Spleen (tissue), 11 donors: ENCODE measurements around the gene CD83. TPM values are rescaled to one million over a fixed set of nuclear protein-coding genes. Genes with fewer than 3 reads are reported as not detected.

Experiments used
- DNase-seq: peaks from one replicate; pipeline ENCODE4 v3.0.0-alpha.2; 2020
- H3K27ac ChIP-seq, 8 donors: fragments of 200-600 bp; sonication (generic) in 7 of 8; 1 replicate in 4 of 8; 2 replicates in 4 of 8; pipeline versions ENCODE4 v1.5.0 to v1.8.0; 2016 to 2021; ENCODE audit warnings: inconsistent platforms in 4 of 8, mild to moderate bottlenecking in 4 of 8, moderate library complexity in 1 of 8
- H3K27me3 ChIP-seq, 7 donors: fragments of 200-600 bp; sonication (generic) in 6 of 7; replicated peaks in 1 of 7; 1 replicate in 4 of 7; 2 replicates in 3 of 7; pipeline versions ENCODE4 v1.5.0 to v1.8.0; 2016 to 2021; ENCODE audit warnings: inconsistent platforms in 3 of 7, mild to moderate bottlenecking in 1 of 7
- H3K36me3 ChIP-seq, 6 donors: fragments of 200-600 bp; sonication (generic) in 5 of 6; 1 replicate in 4 of 6; 2 replicates in 2 of 6; pipeline versions ENCODE4 v1.5.0 to v1.8.0; 2016 to 2021; ENCODE audit warnings: inconsistent platforms in 2 of 6
- H3K4me1 ChIP-seq, 6 donors: fragments of 200-600 bp; sonication (generic) in 5 of 6; 1 replicate in 3 of 6; 2 replicates in 3 of 6; pipeline versions ENCODE4 v1.5.0 to v1.8.0; 2016 to 2021; ENCODE audit warnings: inconsistent platforms in 3 of 6
- H3K4me3 ChIP-seq, 8 donors: fragments of 200-600 bp; sonication (generic) in 7 of 8; 1 replicate in 4 of 8; 2 replicates in 4 of 8; pipeline versions ENCODE4 v1.5.0 to v1.8.0; 2016 to 2021; ENCODE audit warnings: inconsistent platforms in 4 of 8, mild to moderate bottlenecking in 4 of 8, moderate library complexity in 2 of 8
- H3K9me3 ChIP-seq, 8 donors: fragments of 200-600 bp; sonication (generic) in 7 of 8; 1 replicate in 4 of 8; 2 replicates in 4 of 8; pipeline versions ENCODE4 v1.5.0 to v1.8.0; 2016 to 2021; ENCODE audit warnings: inconsistent platforms in 4 of 8
- POLR2A ChIP-seq, 3 donors: fragments of 450-650 bp; IDR thresholded peaks; one replicate each; pipeline ENCODE4 v1.5.1; 2017; ENCODE audit warnings: antibody characterized with exemption in 3 of 3, mild to moderate bottlenecking in 1 of 3
- POLR2AphosphoS5 ChIP-seq, 3 donors: sonication (generic); formaldehyde crosslinking; IDR thresholded peaks; one replicate each; pipeline ENCODE4 v1.5.1; 2017; ENCODE audit warnings: antibody characterized with exemption in 3 of 3
- WGBS, 5 donors: extraction: QIAGEN DNeasy Blood & Tissue Kit in 3 of 5; methylation state at CpG; one replicate each; pipeline versions ENCODE4 v1.1.5 to v1.1.7; 2013 to 2018; 5-methylcytosine and 5-hydroxymethylcytosine counted together
- intact Hi-C: fragments of 100-400 bp; cut with DNase I; formaldehyde crosslinking; loops from one replicate; pipeline ENCODE4 v1.15.0; 2023; ENCODE audit warnings: low total_unique reads
- polyA plus RNA-seq, 3 donors: library from polyadenylated mRNA; stranded (reverse); fragments of 200-250 nt; gene quantifications; one replicate each; pipeline ENCODE4 v1.2.1, GENCODE V29; 2013
- total RNA-seq, 7 donors: library from RNA; depleted of rRNA in 3 of 7; stranded (reverse); fragments of >200 nt in 3 of 7; fragmentation: NEBNext Ultra II Directional in 4 of 7; extraction: Animal tissue kit (Norgen Biotek cat#: 25700) in 4 of 7; gene quantifications; one replicate each; pipeline versions ENCODE4 v1.1.0 to v1.2.1, GENCODE V29; 2016 to 2021
- TF ChIP-seq, protein P1 (sequence below), 11 experiments: fragments of 200-600 bp in 7 of 11; fragments of 450-650 bp in 4 of 11; sonication (generic) in 4 of 11; IDR thresholded peaks in 8 of 11; conservative IDR thresholded peaks in 3 of 11; 1 replicate in 7 of 11; 2 replicates in 4 of 11; pipeline versions ENCODE4 v1.4.0 to v1.8.0; 2016 to 2021; ENCODE audit warnings: antibody characterized with exemption in 11 of 11, inconsistent platforms in 4 of 11, mild to moderate bottlenecking in 1 of 11
- donor health status: healthy with polysubstance abuse.
- donor health status: DM: no; HTN: no; CAD: no; lungs with moderate emphysema.
- donor health status: DM: no; HTN: no; CAD: no.
- donor health status: Bipolar disorder and iron deficiency.
- donor health status: healthy.
- donor health status: DM: no; HTN: no; CAD: no.
- donor health status: DM: yes; HTN: yes; CAD: no.

Gene CD83
- total and polyA plus RNA-seq, 10 donors: 11.7 to 51.5 (median 22.6) TPM

DNA sequence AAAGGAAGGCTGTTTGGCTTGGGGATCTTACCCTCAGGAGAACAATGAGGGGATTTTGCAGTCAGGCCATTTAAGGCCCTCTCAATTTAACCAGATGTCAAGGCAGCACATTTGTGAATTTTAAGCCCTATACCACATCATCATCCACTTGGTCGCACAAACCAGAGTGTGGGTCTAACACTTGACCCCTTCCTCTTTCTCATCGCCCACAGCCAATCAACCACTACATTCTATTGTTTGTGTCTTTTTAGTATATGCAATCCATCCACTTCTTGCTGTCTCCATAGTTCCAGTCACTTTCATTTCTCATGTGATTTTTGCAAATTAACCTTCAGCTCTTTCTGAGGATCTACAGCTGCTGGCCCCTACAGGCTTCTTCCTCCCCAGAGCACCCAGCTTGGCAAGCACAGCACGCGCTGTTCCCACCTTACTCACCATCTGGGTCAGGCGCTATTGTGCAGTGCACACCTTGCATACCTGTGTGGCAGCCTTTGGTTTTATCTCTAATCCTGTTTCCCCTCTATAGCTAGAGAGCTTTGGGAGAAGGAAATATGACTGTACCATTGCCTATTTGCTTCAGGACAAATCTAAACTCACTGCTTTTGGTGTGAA lies 32.3 kb upstream of the CD83 start:
- intact Hi-C loops: no loop called here
- TF ChIP-seq, protein P1, sequence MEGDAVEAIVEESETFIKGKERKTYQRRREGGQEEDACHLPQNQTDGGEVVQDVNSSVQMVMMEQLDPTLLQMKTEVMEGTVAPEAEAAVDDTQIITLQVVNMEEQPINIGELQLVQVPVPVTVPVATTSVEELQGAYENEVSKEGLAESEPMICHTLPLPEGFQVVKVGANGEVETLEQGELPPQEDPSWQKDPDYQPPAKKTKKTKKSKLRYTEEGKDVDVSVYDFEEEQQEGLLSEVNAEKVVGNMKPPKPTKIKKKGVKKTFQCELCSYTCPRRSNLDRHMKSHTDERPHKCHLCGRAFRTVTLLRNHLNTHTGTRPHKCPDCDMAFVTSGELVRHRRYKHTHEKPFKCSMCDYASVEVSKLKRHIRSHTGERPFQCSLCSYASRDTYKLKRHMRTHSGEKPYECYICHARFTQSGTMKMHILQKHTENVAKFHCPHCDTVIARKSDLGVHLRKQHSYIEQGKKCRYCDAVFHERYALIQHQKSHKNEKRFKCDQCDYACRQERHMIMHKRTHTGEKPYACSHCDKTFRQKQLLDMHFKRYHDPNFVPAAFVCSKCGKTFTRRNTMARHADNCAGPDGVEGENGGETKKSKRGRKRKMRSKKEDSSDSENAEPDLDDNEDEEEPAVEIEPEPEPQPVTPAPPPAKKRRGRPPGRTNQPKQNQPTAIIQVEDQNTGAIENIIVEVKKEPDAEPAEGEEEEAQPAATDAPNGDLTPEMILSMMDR (IDR thresholded peaks at IDR 0.05 in 8 of 11, conservative IDR thresholded peaks at IDR 0.05 in 3 of 11): no peak
- TF ChIP-seq POLR2AphosphoS5 (IDR thresholded peaks at IDR 0.05) (no peak), POLR2A (IDR thresholded peaks at IDR 0.05) (no peak)
- Histone ChIP-seq H3K27ac (no peak overlapping the region), H3K27me3 (no peaks in the 10 kb centered on the region), H3K9me3 (no peaks in the 10 kb centered on the region), H3K36me3 (no peaks in the 10 kb centered on the region), H3K4me1 (peaks cover 0 to 28% (median 4%) of the 10 kb centered on the region in 6 donors), H3K4me3 (no peak overlapping the region)
- 61 to 81% (median 77%) methylated on average over 5 of the region's 5 CpGs for WGBS, 5 donors
- no peak for DNase-seq

DNA sequence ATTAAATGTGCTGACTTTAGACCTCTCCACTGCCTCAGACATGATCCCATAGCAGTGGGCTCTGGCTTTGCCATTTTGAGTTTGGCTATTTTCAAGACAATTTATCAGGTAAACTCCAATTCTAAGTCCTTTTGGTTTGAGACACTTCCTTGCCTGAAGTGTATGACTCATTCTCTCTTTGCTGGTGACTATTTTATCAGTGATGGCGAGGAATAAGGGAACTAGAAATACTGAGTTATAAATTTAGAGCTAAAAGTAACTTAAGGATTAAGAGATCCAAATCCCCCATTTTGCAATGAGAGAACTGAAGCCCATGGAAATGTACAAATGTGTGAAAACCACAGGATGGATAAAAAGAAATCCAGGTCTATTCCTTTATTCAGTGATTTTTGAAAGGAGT lies 30.9 kb upstream of the CD83 start:
- WGBS, 5 donors: 44 to 57% (median 53%) methylated on average over 1 of the region's 1 CpG
- H3K9me3 ChIP-seq: no peaks in the 10 kb centered on the region
- H3K27ac ChIP-seq: no peak overlapping the region
- H3K36me3 ChIP-seq: no peaks in the 10 kb centered on the region
- H3K4me3 ChIP-seq: no peak overlapping the region
- no peak for DNase-seq
- H3K27me3 ChIP-seq: no peaks in the 10 kb centered on the region
- TF ChIP-seq, protein P1 (IDR thresholded peaks at IDR 0.05 in 8 of 11, conservative IDR thresholded peaks at IDR 0.05 in 3 of 11): no peak
- TF ChIP-seq POLR2AphosphoS5 (IDR thresholded peaks at IDR 0.05) (no peak), POLR2A (IDR thresholded peaks at IDR 0.05) (no peak)
- intact Hi-C loops: no loop called here
- peaks cover 0 to 41% (median 10%) of the 10 kb centered on the region in 6 donors for H3K4me1 ChIP-seq

DNA sequence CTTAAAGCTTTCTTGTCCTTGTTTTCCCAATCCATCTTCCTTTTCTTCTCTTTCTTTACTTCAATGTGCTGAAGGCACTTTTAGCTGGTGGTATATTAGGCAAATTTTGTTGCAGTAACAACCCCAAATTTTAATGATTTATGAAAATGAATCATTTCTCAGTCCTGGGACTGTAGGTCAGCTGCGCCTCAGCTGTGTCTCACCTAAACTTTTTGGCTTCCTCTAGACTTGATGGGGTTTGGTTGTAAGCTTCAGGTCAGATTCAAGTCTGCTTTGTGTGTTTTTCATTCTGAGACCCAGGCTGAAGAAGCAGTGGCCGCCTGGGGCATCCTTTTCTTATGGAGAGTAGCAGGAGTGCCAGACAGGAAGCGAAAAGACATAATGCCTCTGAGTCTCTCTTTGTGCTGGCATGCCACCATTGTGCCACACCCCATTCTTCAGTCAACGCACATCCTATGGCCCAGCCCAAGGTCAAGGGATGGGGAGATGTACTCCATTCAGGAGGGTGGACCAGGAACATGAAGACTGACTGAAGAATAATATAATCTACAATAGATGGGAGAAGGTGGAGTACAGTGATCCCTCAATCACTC lies 28.9 kb upstream of the CD83 start:
- H3K4me1 ChIP-seq: peaks cover 3 to 60% (median 29%) of the 10 kb centered on the region in 6 donors
- H3K27ac ChIP-seq: no peak overlapping the region
- TF ChIP-seq, protein P1 (IDR thresholded peaks at IDR 0.05 in 8 of 11, conservative IDR thresholded peaks at IDR 0.05 in 3 of 11): no peak
- TF ChIP-seq POLR2A (IDR thresholded peaks at IDR 0.05) (no peak), POLR2AphosphoS5 (IDR thresholded peaks at IDR 0.05) (no peak)
- intact Hi-C loops: no loop called here
- WGBS, 5 donors: 44 to 67% (median 62%) methylated on average over 4 of the region's 4 CpGs
- DNase-seq: no peak
- no peaks in the 10 kb centered on the region for H3K36me3 ChIP-seq
- no peak overlapping the region for H3K4me3 ChIP-seq
- H3K9me3 ChIP-seq: peaks cover 0 to 7% (median 0%) of the 10 kb centered on the region in 8 donors
- no peaks in the 10 kb centered on the region for H3K27me3 ChIP-seq

DNA sequence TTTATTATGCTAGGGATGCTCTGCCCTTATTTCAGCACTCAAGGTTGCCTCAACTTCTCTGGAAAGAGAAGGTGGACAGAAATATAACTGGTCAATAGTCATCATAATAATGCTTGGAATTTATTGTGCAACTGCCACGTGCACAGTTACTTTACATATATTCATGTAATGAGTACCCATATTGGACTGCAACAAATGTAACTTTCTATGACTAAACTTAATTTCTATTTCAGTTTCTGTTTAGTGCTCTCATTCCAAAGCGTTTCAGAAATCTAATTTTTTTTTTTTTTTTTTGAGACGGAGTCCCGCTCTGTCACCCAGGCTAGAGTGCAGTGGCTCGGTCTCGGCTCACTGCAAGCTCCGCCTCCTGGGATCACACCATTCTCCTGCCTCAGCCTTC lies 28.3 kb upstream of the CD83 start:
- TF ChIP-seq POLR2A (IDR thresholded peaks at IDR 0.05) (no peak), POLR2AphosphoS5 (IDR thresholded peaks at IDR 0.05) (no peak)
- TF ChIP-seq, protein P1 (IDR thresholded peaks at IDR 0.05 in 8 of 11, conservative IDR thresholded peaks at IDR 0.05 in 3 of 11): no peak
- Histone ChIP-seq H3K27ac (no peak overlapping the region), H3K4me1 (peaks cover 3 to 66% (median 33%) of the 10 kb centered on the region in 6 donors), H3K9me3 (peaks cover 0 to 7% (median 0%) of the 10 kb centered on the region in 8 donors), H3K36me3 (no peaks in the 10 kb centered on the region), H3K27me3 (no peaks in the 10 kb centered on the region), H3K4me3 (no peak overlapping the region)
- DNase-seq: no peak
- intact Hi-C loops: no loop called here
- WGBS, 5 donors: 67 to 84% (median 77%) methylated on average over 7 of the region's 7 CpGs
